Measurements from ENCODE around the gene PELI2. TPM values are rescaled to one million over a fixed set of nuclear protein-coding genes. Genes with fewer than 3 reads are reported as not detected.

PELI2 gene
- total RNA-seq, 1 experiment from 2014 or later, result 2.0 TPM

GRCh38 chr14:56142314-56142713, 24.1 kb downstream of the PELI2 start:
- Histone ChIP-seq H2AFZ (ENCODE audit: low read depth, low read length, poor library complexity, severe bottlenecking) (no peak overlapping the region), H3K36me3 (ENCODE audit: control insufficient read depth in 1 of 2, insufficient read depth in 2 of 2, low read length in 2 of 2) (no peaks in the 10 kb centered on the region), H3K4me2 (ENCODE audit: low read length) (no peak overlapping the region), H4K20me1 (ENCODE audit: insufficient read depth) (no peaks in the 10 kb centered on the region), H3K27me3 (ENCODE audit: insufficient read depth, low read length) (peaks cover 90% of the 10 kb centered on the region), H3K27ac (ENCODE audit: low read depth, low read length) (no peak overlapping the region), H3K9ac (ENCODE audit: low read length) (no peak overlapping the region), H3K9me3 (ENCODE audit: control insufficient read depth in 1 of 2, insufficient read depth in 1 of 2, low read depth in 1 of 2, low read length in 2 of 2) (no peaks in the 10 kb centered on the region), H3K4me3 (replicated peaks in 1 of 2; ENCODE audit: low read depth in 1 of 2, low read length in 2 of 2) (no peak overlapping the region), H3K4me1 (ENCODE audit: control insufficient read depth in 1 of 2, insufficient read depth in 2 of 2, low read length in 2 of 2) (no peaks in the 10 kb centered on the region), H3K79me2 (ENCODE audit: insufficient read depth, low read length) (no peaks in the 10 kb centered on the region), H3K9me2 (ENCODE audit: insufficient read depth) (no peaks in the 10 kb centered on the region)
- TF ChIP-seq ATF3 (IDR thresholded peaks at IDR 0.05), result no peak
- TF ChIP-seq ZBTB33 (IDR thresholded peaks at IDR 0.05; ENCODE audit: extremely low read depth, insufficient replicate concordance, low read length), result no peak
- no peak for TF ChIP-seq FOSL1 (IDR thresholded peaks at IDR 0.05; ENCODE audit: low read depth)
- TF ChIP-seq TCF7L2 (IDR thresholded peaks at IDR 0.05; ENCODE audit: borderline replicate concordance, extremely low read depth, insufficient read depth, insufficient read length), result no peak
- TF ChIP-seq EGR1 (IDR thresholded peaks at IDR 0.05; ENCODE audit: low read depth), result no peak
- no peak for TF ChIP-seq MAX (IDR thresholded peaks at IDR 0.05)
- TF ChIP-seq JUND (IDR thresholded peaks at IDR 0.05), result no peak
- TF ChIP-seq EZH2 (IDR thresholded peaks at IDR 0.05), result no peak
- TF ChIP-seq SP1 (IDR thresholded peaks at IDR 0.05; ENCODE audit: low read depth), result no peak
- no peak for TF ChIP-seq CEBPB (IDR thresholded peaks at IDR 0.05; ENCODE audit: low read depth)
- TF ChIP-seq ELF1 (IDR thresholded peaks at IDR 0.05; ENCODE audit: borderline replicate concordance, low read depth), result no peak
- TF ChIP-seq POLR2A (IDR thresholded peaks at IDR 0.05; ENCODE audit: borderline replicate concordance, extremely low read depth, insufficient read depth, insufficient read length), result no peak
- no peak for TF ChIP-seq CTCF (IDR thresholded peaks at IDR 0.05 in 2 of 3, conservative IDR thresholded peaks at IDR 0.05 in 1 of 3; ENCODE audit: borderline replicate concordance in 1 of 3, insufficient read depth in 1 of 3, low read depth in 2 of 3, low read length in 2 of 3)
- no peak for TF ChIP-seq ZFX (IDR thresholded peaks at IDR 0.05)
- no peak for TF ChIP-seq ZNF274 (IDR thresholded peaks at IDR 0.05; ENCODE audit: low read depth, low read length)
- TF ChIP-seq SRF (IDR thresholded peaks at IDR 0.05; ENCODE audit: low read depth), result no peak
- TF ChIP-seq CBX3 (IDR thresholded peaks at IDR 0.05; ENCODE audit: low read depth), result no peak
- ChIA-PET RAD21 (ENCODE audit: low non-redundant PET in 1 of 2, low total read pairs in 2 of 2, uncharacterized antibody in 2 of 2, unreplicated experiment in 2 of 2) (no interaction called here), CTCF (no interaction called here), POLR2A (no interaction called here)
- no peak for DNase-seq (ENCODE audit: low read depth, low spot score)
- ATAC-seq, result no peak
- intact Hi-C loops (cut with micrococcal nuclease), result no loop called here
- no TSS peak for BruUV-seq (replicated peaks)
